ENCODE data around the gene SLC25A40.

SLC25A40 gene

GRCh38 chr7:87899255-87899654 lies 23.1 kb upstream of the SLC25A40 start:
- no peak for DNase-seq (ENCODE audit: low read depth, low spot score)
- no peak overlapping the region for H3K27ac ChIP-seq
- H3K9ac ChIP-seq (ENCODE audit: insufficient read length) = no peak overlapping the region
- TF ChIP-seq POLR2AphosphoS5 (IDR thresholded peaks at IDR 0.05; ENCODE audit: borderline replicate concordance, low read depth, low read length) (no peak), EZH2 (IDR thresholded peaks at IDR 0.05) (no peak), FOXP2 (optimal IDR thresholded peaks at IDR 0.05; ENCODE audit: control extremely low read depth, extremely low read length, insufficient read depth) (no peak)
- no peaks in the 10 kb centered on the region for H3K9me3 ChIP-seq (ENCODE audit: low read depth, low read length)
- peaks cover 96% of the 10 kb centered on the region for H3K36me3 ChIP-seq (ENCODE audit: insufficient read depth, low read length)
- H3K4me3 ChIP-seq = no peak overlapping the region

DNA sequence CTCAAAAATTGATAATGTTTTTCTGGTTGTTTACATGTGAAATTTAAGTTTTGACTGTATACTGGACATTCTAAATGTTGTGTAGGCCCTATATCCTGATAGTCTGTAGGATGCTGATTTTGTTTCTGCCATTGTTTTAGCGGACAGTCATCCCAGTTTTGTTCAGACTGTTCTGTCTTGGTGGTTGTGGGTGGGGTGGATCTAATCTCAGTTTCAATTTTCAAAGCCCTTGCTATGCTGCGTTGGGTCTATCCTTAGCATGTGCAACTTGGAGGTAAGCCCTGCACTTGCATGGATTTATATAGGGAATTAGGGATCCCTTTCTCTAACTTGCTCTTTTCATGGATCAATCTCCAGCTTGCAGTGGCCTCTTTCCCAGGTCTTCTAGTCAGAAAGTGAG lies 19.2 kb upstream of the SLC25A40 start:
- Histone ChIP-seq H3K9me3 (ENCODE audit: low read depth, low read length) (no peaks in the 10 kb centered on the region), H3K4me3 (no peak overlapping the region), H3K27ac (no peak overlapping the region), H3K9ac (ENCODE audit: insufficient read length) (no peak overlapping the region), H3K36me3 (ENCODE audit: insufficient read depth, low read length) (peaks cover 92% of the 10 kb centered on the region)
- no peak for DNase-seq (ENCODE audit: low read depth, low spot score)
- TF ChIP-seq FOXP2 (optimal IDR thresholded peaks at IDR 0.05; ENCODE audit: control extremely low read depth, extremely low read length, insufficient read depth) (no peak), EZH2 (IDR thresholded peaks at IDR 0.05) (no peak), POLR2AphosphoS5 (IDR thresholded peaks at IDR 0.05; ENCODE audit: borderline replicate concordance, low read depth, low read length) (no peak)

DNA sequence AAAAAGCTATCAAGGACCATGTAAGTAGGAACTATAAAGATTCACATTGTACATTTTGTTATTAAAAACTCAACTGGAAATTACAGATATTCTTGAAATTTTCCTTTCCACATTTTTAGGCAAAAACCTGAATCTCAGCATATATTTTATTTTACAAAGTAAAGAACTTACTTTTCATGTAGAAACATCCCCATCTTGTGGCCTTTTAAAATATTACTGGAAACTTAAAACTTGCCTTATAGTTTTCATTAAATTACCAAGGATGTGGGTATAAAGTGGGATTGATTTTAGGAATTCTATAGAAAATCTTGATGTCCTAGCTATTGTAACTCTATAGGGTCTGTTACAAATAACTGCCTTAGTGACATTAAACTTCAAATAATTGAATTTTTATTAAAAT lies 10.7 kb upstream of the SLC25A40 start:
- 0 out of 2 replicates have a peak overlapping the region, but pooled peaks have one; percentile 26 for H3K27ac ChIP-seq
- DNase-seq (ENCODE audit: low read depth, low spot score) = no peak
- peaks cover 94% of the 10 kb centered on the region for H3K36me3 ChIP-seq (ENCODE audit: insufficient read depth, low read length)
- H3K9ac ChIP-seq (ENCODE audit: insufficient read length) = no peak overlapping the region
- TF ChIP-seq FOXP2 (optimal IDR thresholded peaks at IDR 0.05; ENCODE audit: control extremely low read depth, extremely low read length, insufficient read depth) = no peak
- TF ChIP-seq POLR2AphosphoS5 (IDR thresholded peaks at IDR 0.05; ENCODE audit: borderline replicate concordance, low read depth, low read length) = no peak
- no peak for TF ChIP-seq EZH2 (IDR thresholded peaks at IDR 0.05)
- no peaks in the 10 kb centered on the region for H3K9me3 ChIP-seq (ENCODE audit: low read depth, low read length)
- no peak overlapping the region for H3K4me3 ChIP-seq

DNA sequence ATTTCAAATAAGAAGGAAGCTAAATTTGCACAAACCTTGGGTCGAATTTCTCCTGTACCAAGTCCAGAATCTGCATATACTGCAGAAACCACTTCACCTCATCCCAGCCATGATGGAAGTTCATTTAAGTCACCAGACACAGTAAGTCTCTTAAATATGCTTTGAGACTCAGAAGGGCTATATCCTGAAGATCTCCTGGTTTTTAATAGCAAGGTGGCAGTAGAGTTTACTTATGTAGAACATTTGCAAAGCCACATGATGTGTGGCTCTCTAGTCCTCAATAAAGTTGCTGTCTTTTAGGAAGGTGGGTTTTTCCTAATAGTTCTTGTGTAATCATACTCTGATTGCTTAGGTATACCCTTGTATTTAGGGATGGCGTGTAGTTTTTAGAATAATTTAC lies 8.9 kb upstream of the SLC25A40 start:
- TF ChIP-seq POLR2AphosphoS5 (IDR thresholded peaks at IDR 0.05; ENCODE audit: borderline replicate concordance, low read depth, low read length) (no peak), FOXP2 (optimal IDR thresholded peaks at IDR 0.05; ENCODE audit: control extremely low read depth, extremely low read length, insufficient read depth) (no peak)
- H3K9ac ChIP-seq (ENCODE audit: insufficient read length) = no peak overlapping the region
- peaks cover 96% of the 10 kb centered on the region for H3K36me3 ChIP-seq (ENCODE audit: insufficient read depth, low read length)
- no peaks in the 10 kb centered on the region for H3K9me3 ChIP-seq (ENCODE audit: low read depth, low read length)
- no peak for DNase-seq (ENCODE audit: low read depth, low spot score)
- H3K27ac ChIP-seq = no peak overlapping the region
- H3K4me3 ChIP-seq = no peak overlapping the region

DNA sequence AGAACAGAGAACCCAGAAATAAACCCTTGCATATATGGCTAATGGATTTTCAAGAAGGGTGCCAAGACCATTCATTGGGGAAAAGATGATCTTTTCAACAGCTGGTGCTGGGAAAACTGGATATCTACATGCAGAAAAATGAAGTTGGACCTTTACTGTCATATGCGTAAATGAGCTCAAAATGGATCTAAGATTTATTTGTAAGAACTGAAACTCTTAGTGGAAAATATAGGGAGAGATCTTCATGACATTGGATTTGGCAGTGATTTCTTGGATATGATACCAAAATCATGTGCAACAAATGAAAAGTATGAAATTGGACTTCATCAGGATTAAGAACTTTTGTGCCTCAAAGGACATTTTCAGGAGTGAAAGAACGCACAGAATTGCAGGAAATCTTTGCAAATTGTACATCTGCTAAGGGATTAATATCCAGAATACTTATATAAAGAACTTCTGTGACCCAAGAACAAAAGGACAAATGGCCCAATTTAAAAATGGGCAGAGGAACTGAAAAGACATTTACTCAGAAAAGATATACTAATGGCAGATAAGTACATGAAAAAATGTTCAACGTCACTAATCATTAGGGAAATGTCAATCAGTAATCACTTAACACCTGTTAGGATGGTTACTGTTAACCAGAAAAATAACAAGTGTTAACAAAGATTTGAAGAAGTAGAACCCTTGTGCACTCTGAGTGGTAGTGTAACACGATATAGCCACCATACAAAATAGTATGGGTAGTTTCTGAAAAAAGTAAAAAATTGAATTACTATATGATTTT lies 6.2 kb upstream of the SLC25A40 start:
- peaks cover 91% of the 10 kb centered on the region for H3K36me3 ChIP-seq (ENCODE audit: insufficient read depth, low read length)

DNA sequence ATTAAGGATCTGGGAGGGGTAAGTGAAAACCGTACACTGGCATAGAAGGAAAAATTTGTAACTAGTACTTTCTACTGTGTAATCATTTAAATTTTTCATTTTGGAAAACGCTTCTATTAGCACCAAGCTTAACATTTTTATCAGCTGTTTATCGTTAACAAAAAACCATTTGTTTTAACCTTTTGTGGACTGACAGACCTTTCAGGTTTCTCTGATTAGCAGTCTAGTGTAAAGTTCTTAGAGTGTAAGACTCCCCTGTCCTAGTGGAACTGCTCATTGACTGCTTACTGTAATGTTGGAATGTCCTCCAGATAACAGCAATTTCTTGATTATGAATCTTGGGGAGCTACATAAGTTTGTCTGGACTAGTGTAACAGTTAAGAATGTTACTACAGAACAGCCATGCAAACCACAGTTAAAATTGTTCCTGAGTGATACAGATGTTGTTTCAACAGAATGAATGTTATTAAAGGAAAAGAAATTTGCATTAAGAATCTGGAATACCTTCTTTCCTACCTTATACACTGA lies 2.1 kb upstream of the SLC25A40 start:
- DNase-seq (ENCODE audit: low read depth, low spot score) = no peak
- Histone ChIP-seq H3K9ac (ENCODE audit: insufficient read length) (peak overlapping the region; percentile 97), H3K36me3 (ENCODE audit: insufficient read depth, low read length) (peaks cover 54% of the 10 kb centered on the region), H3K9me3 (ENCODE audit: low read depth, low read length) (no peaks in the 10 kb centered on the region), H3K27ac (no peak overlapping the region), H3K4me3 (peak overlapping the region; percentile 94)
- TF ChIP-seq POLR2AphosphoS5 (IDR thresholded peaks at IDR 0.05; ENCODE audit: borderline replicate concordance, low read depth, low read length) = no peak
- TF ChIP-seq EZH2 (IDR thresholded peaks at IDR 0.05) = no peak

More for the DNA sequence above, 6.2 kb upstream of the SLC25A40 start:
- Histone ChIP-seq H3K9ac (ENCODE audit: insufficient read length) (no peak overlapping the region), H3K27ac (no peak overlapping the region), H3K4me3 (no peak overlapping the region), H3K9me3 (ENCODE audit: low read depth, low read length) (no peaks in the 10 kb centered on the region)
- no peak for DNase-seq (ENCODE audit: low read depth, low spot score)
- TF ChIP-seq EZH2 (IDR thresholded peaks at IDR 0.05) = no peak
- TF ChIP-seq FOXP2 (optimal IDR thresholded peaks at IDR 0.05; ENCODE audit: control extremely low read depth, extremely low read length, insufficient read depth) = no peak
- TF ChIP-seq POLR2AphosphoS5 (IDR thresholded peaks at IDR 0.05; ENCODE audit: borderline replicate concordance, low read depth, low read length) = no peak

- H3K36me3 ChIP-seq (ENCODE audit: insufficient read depth, low read length) = peaks cover 51% of the 10 kb centered on the region
- peak overlapping the region; percentile 81 for H3K27ac ChIP-seq
- TF ChIP-seq POLR2AphosphoS5 (IDR thresholded peaks at IDR 0.05; ENCODE audit: borderline replicate concordance, low read depth, low read length) = no peak
- no peak for TF ChIP-seq FOXP2 (optimal IDR thresholded peaks at IDR 0.05; ENCODE audit: control extremely low read depth, extremely low read length, insufficient read depth)
- TF ChIP-seq EZH2 (IDR thresholded peaks at IDR 0.05) = no peak
- peak overlapping the region; percentile 94 for H3K4me3 ChIP-seq
- H3K9me3 ChIP-seq (ENCODE audit: low read depth, low read length) = peaks cover 3% of the 10 kb centered on the region; the same call in 1 of the 2 replicates
- H3K9ac ChIP-seq (ENCODE audit: insufficient read length) = peak overlapping the region; percentile 97
- DNase-seq (ENCODE audit: low read depth, low spot score) = no peak
Observed at GRCh38 chr7:87877366-87878040, 1.3 kb upstream of the SLC25A40 start.

DNA sequence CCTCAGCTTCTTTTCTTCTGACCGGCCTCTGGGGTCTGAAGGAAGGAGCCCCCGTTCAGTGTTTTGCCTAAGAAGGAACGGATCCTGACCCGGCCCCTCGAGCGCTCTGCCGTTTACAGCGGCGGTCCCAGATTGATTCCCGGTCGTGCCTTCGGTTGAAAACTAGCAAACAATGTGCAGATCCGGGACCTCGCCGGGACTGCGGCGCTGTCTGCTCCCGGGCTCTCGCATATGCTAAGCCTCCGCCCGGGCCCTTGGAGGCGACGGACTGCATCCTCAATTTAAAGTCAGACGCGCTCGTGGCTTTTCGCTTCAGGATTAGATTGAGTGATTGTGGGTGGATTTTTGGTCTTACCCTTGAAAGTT lies 692 bp upstream of the SLC25A40 start:
- no peak for DNase-seq (ENCODE audit: low read depth, low spot score)
- H3K9me3 ChIP-seq (ENCODE audit: low read depth, low read length) = peaks cover 10% of the 10 kb centered on the region; the same call in 1 of the 2 replicates
- H3K36me3 ChIP-seq (ENCODE audit: insufficient read depth, low read length) = peaks cover 51% of the 10 kb centered on the region
- TF ChIP-seq FOXP2 (optimal IDR thresholded peaks at IDR 0.05; ENCODE audit: control extremely low read depth, extremely low read length, insufficient read depth) (no peak), POLR2AphosphoS5 (IDR thresholded peaks at IDR 0.05; ENCODE audit: borderline replicate concordance, low read depth, low read length) (no peak), EZH2 (IDR thresholded peaks at IDR 0.05) (no peak)
- H3K27ac ChIP-seq = peak overlapping the region; percentile 81
- peak overlapping the region; percentile 94 for H3K4me3 ChIP-seq
- peak overlapping the region; percentile 97 for H3K9ac ChIP-seq (ENCODE audit: insufficient read length)
